AG04449 (cell line): Measurements from ENCODE around the gene SERPINA9.
A peak's percentile ranks its signal among the peaks of the same experiment; 100 is the strongest.

ENCODE experiments used
- CTCF ChIA-PET: fragments of 350-600 bp; formaldehyde crosslinking; extraction: SDS; loops from one replicate; lab custom pipeline; 2021; ENCODE audit warnings: antibody characterized with exemption; lab: Yijun Ruan, JAX
- POLR2A ChIA-PET: fragments of 400-600, 350-600 bp; formaldehyde crosslinking; extraction: SDS; loops from one replicate; lab custom pipeline; 2020; ENCODE audit warnings: antibody characterized with exemption, inconsistent platforms; lab: Yijun Ruan, JAX
- DNase-seq: peaks from one replicate; pipeline ENCODE4 v3.0.0-alpha.2; 2010; ENCODE audit warnings: low read depth, low spot score
- H3K4me3 ChIP-seq: 2 replicates; pipeline ENCODE4 v1.5.1; 2011; ENCODE audit warnings: low read depth, mild to moderate bottlenecking, control low read depth, low read length
- TF ChIP-seq, protein P1 (sequence below): IDR thresholded peaks from one replicate; pipeline ENCODE4 v1.5.1; 2011; ENCODE audit warnings: mild to moderate bottlenecking, moderate library complexity, low read length, control low read depth, inconsistent platforms; ENCODE audit not compliant: insufficient read depth; ENCODE audit errors: missing control alignments

The SERPINA9 gene

DNA sequence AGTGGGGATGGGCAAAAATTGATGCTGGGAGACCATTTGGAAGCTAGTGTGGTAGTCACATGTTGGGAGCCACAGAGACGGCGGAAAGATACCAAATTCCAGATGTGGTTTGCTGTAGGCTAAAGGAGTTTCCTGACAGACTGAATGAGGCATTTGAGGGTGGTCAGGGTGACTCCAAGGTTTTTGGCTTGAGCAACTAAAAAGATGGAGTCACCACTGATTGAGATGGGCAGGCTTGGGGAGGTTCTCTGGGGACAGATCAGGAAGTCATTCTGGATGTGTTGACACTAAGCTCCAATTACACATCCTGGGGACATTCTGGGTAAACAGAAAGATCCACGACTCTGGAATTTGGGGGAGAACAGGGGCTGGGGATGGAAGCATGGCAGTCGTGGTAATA lies 15.5 kb upstream of the SERPINA9 start:
- H3K4me3 ChIP-seq: no peak overlapping the region
- TF ChIP-seq, protein P1, sequence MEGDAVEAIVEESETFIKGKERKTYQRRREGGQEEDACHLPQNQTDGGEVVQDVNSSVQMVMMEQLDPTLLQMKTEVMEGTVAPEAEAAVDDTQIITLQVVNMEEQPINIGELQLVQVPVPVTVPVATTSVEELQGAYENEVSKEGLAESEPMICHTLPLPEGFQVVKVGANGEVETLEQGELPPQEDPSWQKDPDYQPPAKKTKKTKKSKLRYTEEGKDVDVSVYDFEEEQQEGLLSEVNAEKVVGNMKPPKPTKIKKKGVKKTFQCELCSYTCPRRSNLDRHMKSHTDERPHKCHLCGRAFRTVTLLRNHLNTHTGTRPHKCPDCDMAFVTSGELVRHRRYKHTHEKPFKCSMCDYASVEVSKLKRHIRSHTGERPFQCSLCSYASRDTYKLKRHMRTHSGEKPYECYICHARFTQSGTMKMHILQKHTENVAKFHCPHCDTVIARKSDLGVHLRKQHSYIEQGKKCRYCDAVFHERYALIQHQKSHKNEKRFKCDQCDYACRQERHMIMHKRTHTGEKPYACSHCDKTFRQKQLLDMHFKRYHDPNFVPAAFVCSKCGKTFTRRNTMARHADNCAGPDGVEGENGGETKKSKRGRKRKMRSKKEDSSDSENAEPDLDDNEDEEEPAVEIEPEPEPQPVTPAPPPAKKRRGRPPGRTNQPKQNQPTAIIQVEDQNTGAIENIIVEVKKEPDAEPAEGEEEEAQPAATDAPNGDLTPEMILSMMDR: no peak
- POLR2A ChIA-PET: no interaction called here
- no peak for DNase-seq
- CTCF ChIA-PET: interaction anchor here (1.0 to 1.9 kb wide), 3 partner anchors 15 to 136 kb away, joined by 3 to 8 read pairs (median 4); no protein-coding TSS in a partner anchor

DNA sequence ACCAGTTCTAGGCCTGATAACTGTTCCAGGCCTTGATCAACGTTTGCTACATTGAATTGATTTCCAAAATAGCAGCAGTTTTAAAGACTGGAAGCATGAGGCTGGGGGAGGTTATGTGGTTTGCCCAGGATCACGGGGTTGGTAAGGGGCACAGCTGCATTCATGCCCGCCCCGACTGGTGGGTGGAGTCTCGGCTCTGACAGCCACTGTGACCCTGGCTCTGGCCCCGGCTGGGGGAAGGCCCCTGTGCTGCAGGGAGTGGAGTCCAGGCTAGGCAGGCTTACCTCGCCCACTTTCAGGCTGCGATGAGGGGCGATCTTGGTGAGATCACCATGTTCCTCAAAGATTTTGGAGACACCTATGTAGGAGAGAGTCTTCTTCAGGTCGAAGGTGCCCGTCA lies 13.3 kb upstream of the SERPINA9 start:
- ChIA-PET POLR2A (no interaction called here), CTCF (interaction anchor here (1.6 to 6.9 kb wide), 2 partner anchors 9 to 56 kb away, joined by 9 to 94 read pairs; no protein-coding TSS in a partner anchor)
- no peak for DNase-seq
- H3K4me3 ChIP-seq: no peak overlapping the region
- TF ChIP-seq, protein P1: no peak

DNA sequence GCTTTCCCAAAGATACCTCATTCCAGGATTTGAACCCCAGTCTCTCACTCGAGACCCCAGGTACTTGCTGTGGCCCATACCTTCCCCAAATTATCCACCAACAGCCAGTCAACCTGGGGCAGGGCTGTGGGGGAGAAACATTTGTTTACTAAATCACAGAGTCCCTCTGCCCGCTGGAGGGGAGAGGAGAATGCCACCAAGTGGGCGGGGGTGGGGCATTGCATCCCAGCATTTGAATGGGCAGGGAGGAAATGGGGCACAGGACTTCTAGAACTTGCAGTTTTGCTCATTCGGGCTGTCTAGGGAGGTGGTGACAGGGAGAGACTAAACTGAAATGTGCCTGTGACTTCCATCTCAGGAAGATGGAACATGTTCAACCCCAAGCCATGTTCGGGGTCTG lies 10.9 kb upstream of the SERPINA9 start:
- no peak for DNase-seq
- POLR2A ChIA-PET: interaction anchor here (1.0 kb wide), 1 partner anchor 53 kb away, joined by 3 read pairs; no protein-coding TSS in a partner anchor
- TF ChIP-seq, protein P1: no peak
- CTCF ChIA-PET: interaction anchor here (0.7 to 6.9 kb wide), 59 partner anchors 11 to 631 kb away, joined by 3 to 137 read pairs (median 6); partner anchors contain the start of genes SERPINA2 and SERPINA9
- H3K4me3 ChIP-seq: no peak overlapping the region

DNA sequence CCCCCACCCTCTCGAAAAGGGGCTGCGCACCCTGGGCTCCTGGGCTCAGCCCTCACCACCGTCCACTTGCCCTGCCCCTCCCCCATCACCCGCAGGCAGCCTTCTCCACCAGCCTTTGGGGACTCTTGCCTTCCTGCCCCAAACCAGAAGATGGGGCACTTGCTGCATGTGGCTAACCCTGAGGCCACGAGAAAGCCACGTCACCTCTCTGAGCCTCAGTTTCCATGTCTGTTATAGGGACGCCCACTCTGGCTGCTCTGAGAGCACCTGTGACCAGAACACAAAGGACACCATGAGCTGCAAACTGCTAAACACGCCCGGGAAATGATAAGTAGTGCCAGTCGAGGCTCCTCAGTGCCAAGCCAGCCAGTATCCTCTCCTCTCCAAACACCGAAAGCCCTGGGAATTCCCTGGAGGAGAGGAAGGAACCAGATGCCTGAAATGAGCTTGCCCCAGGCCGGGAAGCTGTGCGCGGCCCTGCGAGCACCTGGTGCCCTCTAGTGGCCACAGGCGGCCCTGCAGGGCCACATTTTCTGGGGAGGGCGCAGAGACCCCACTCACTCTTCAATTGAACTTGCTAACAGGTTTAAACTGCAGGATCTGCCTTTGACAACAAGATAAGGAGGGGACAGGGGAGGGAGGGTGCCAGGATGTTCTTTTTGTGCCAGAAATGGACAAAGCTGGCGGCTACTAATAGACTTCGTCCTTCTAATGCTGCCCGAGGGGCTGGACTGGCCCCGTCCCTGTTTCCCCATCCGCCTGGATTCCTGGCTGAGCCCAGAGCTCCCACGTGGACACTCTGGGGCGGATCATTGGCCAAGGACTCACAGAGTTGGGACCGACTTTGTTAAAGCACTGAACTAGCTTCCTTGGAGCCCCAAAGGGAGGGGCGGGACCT lies 10.2 kb upstream of the SERPINA9 start:
- no peak overlapping the region; the same call in 1 of the 2 replicates for H3K4me3 ChIP-seq
- CTCF ChIA-PET: interaction anchor here (0.7 to 6.9 kb wide), 67 partner anchors 10 to 632 kb away, joined by 3 to 137 read pairs (median 5); partner anchors contain the start of genes SERPINA2 and SERPINA9
- DNase-seq: no peak
- TF ChIP-seq, protein P1: peak; percentile 98
- POLR2A ChIA-PET: interaction anchor here (1.0 kb wide), 1 partner anchor 52 kb away, joined by 3 read pairs; no protein-coding TSS in a partner anchor

DNA sequence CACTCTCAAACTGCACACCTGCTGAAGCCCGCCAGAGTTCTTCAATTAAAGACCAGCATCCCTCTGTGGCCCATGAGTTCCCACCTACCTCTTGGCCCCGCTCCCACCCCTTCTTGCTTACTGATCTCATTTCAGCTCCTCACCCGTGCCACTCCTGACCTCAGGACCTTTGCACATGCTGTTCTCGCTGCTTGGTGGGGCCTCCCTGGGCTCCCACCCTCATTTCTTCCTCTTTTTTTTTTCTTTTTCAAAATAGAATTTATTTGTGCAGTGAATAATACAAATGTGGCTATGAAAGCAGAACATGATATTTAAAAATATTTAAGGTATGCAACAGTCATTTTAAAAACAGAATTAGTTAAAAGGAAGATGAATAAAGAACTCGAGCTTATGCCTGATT lies 8.5 kb upstream of the SERPINA9 start:
- H3K4me3 ChIP-seq: no peak overlapping the region
- DNase-seq: no peak
- ChIA-PET POLR2A (no interaction called here), CTCF (interaction anchor here (0.6 to 6.9 kb wide), 20 partner anchors 9 to 540 kb away, joined by 3 to 137 read pairs (median 4); partner anchors contain the start of genes SERPINA11 and SERPINA9)
- TF ChIP-seq, protein P1: no peak

DNA sequence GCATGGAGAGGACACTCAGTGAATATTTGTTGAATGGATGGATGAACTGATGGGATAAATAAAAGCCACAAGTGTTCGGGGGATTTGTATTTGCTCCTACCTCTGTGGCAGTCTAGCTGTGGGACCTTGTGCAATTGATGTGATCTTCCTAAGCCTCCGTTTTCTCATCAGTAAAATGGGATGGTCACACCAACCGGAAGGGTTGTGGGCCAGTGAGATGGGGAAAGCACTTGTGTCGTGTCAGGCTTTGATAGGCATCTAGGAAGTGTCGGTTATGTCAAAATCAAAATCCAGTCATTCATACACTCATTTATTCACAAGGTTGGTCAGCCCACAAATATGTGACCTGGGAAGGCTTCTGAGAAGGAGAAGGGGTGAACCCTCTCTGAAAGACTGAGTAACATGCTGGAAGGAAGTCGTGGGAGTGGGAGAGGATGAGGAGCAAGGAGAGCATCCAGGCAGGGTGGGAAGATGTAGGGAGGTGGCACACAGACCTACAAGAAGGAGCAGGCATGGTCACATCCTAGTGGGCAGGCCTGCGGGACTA lies 7.8 kb upstream of the SERPINA9 start:
- H3K4me3 ChIP-seq: no peak overlapping the region
- no peak for DNase-seq
- TF ChIP-seq, protein P1: no peak
- ChIA-PET CTCF (interaction anchor here (0.6 to 5.3 kb wide), 9 partner anchors 32 to 541 kb away, joined by 3 to 137 read pairs (median 4); partner anchors contain the start of gene SERPINA11), POLR2A (no interaction called here)
